ENCODE data around the gene CTCFL.

The CTCFL gene

GRCh38 chr20:57469418-57470211, 55.3 kb downstream of the CTCFL start:
- peaks cover 0 to 13% (median 0%) of the 10 kb centered on the region in 3 experiments for H3K27me3 ChIP-seq (ENCODE audit: control insufficient read depth in 3 of 3, insufficient read depth in 3 of 3, low read depth in 1 of 3, low read length in 3 of 3)
- peak overlapping the region; percentile 45 for H2AK5ac ChIP-seq (ENCODE audit: low read depth, low read length)
- H3K18ac ChIP-seq (ENCODE audit: low read length) = peak overlapping the region; percentile 62
- WGBS, 2 donors (ENCODE audit: extremely low coverage in 2 of 2, insufficient read length in 2 of 2, insufficient replicate concordance in 1 of 2) = no CpG with 5 or more reads among the region's 17 CpGs
- no peak overlapping the region for H4K8ac ChIP-seq (ENCODE audit: low read depth, low read length)
- no peak overlapping the region for H4K91ac ChIP-seq (ENCODE audit: low read depth, low read length, poor library complexity)
- H3K4me3 ChIP-seq (ENCODE audit: low read length in 2 of 2) = no peak overlapping the region
- H3K4me2 ChIP-seq (ENCODE audit: insufficient read depth, low read length, poor library complexity, severe bottlenecking) = no peak overlapping the region
- H3K23ac ChIP-seq (ENCODE audit: low read depth, low read length, poor library complexity) = no peak overlapping the region
- no peaks in the 10 kb centered on the region for H3K79me1 ChIP-seq (ENCODE audit: low read depth, low read length)
- H3K9ac ChIP-seq (ENCODE audit: low read depth, low read length, poor library complexity) = no peak overlapping the region
- H2BK15ac ChIP-seq (ENCODE audit: low read length) = peak overlapping the region; percentile 50
- no peaks in the 10 kb centered on the region for H3K9me3 ChIP-seq (replicated peaks in 1 of 2; ENCODE audit: control insufficient read depth in 2 of 2, insufficient read depth in 1 of 2, low read depth in 1 of 2, low read length in 2 of 2)
- no peak overlapping the region for H3K27ac ChIP-seq (replicated peaks; ENCODE audit: low read length)
- peak overlapping the region; percentile 43 for H2AFZ ChIP-seq (ENCODE audit: low read length)
- no peak overlapping the region for H2BK5ac ChIP-seq (ENCODE audit: low read length)
- H3K36me3 ChIP-seq (replicated peaks in 1 of 2; ENCODE audit: control insufficient read depth in 2 of 2, insufficient read depth in 2 of 2, low read length in 2 of 2) = no peaks in the 10 kb centered on the region
- H3K4me1 ChIP-seq (ENCODE audit: control insufficient read depth in 2 of 2, insufficient read depth in 1 of 2, low read depth in 1 of 2, low read length in 2 of 2) = peaks cover 21 to 23% of the 10 kb centered on the region in 2 donors
- no peak overlapping the region for H2BK120ac ChIP-seq (ENCODE audit: low read depth, low read length)
- H2BK12ac ChIP-seq (ENCODE audit: low read length) = no peak overlapping the region
- H3K14ac ChIP-seq (ENCODE audit: low read length) = no peak overlapping the region
- no peak for DNase-seq (ENCODE audit: low spot score)
- no peak overlapping the region for H3K4ac ChIP-seq (ENCODE audit: low read length)

- H3K36me3 ChIP-seq (replicated peaks in 1 of 2; ENCODE audit: control insufficient read depth in 2 of 2, insufficient read depth in 2 of 2, low read length in 2 of 2) = no peaks in the 10 kb centered on the region
Measured at GRCh38 chr20:57468523-57469417, 56.2 kb downstream of the CTCFL start.

GRCh38 chr20:57467742-57468141, 57.2 kb downstream of the CTCFL start:
- peak overlapping the region; percentile 46 for H3K18ac ChIP-seq (ENCODE audit: low read length)
- peaks cover 18 to 22% of the 10 kb centered on the region in 2 donors for H3K4me1 ChIP-seq (ENCODE audit: control insufficient read depth in 2 of 2, insufficient read depth in 1 of 2, low read depth in 1 of 2, low read length in 2 of 2)
- peak overlapping the region; percentile 16 for H2AK5ac ChIP-seq (ENCODE audit: low read depth, low read length)
- no peak overlapping the region for H3K23ac ChIP-seq (ENCODE audit: low read depth, low read length, poor library complexity)
- peaks cover 0 to 13% (median 0%) of the 10 kb centered on the region in 3 experiments for H3K27me3 ChIP-seq (ENCODE audit: control insufficient read depth in 3 of 3, insufficient read depth in 3 of 3, low read depth in 1 of 3, low read length in 3 of 3)
- H2BK5ac ChIP-seq (ENCODE audit: low read length) = no peak overlapping the region
- peak overlapping the region in 1 of 2 donors; percentile 19 for H3K4me3 ChIP-seq (ENCODE audit: low read length in 2 of 2)
- H4K91ac ChIP-seq (ENCODE audit: low read depth, low read length, poor library complexity) = no peak overlapping the region
- no peak for DNase-seq (ENCODE audit: low spot score)
- no peaks in the 10 kb centered on the region for H3K79me1 ChIP-seq (ENCODE audit: low read depth, low read length)
- no peak overlapping the region for H3K27ac ChIP-seq (replicated peaks; ENCODE audit: low read length)
- H3K4ac ChIP-seq (ENCODE audit: low read length) = no peak overlapping the region
- no peaks in the 10 kb centered on the region for H3K36me3 ChIP-seq (replicated peaks in 1 of 2; ENCODE audit: control insufficient read depth in 2 of 2, insufficient read depth in 2 of 2, low read length in 2 of 2)
- no peaks in the 10 kb centered on the region for H3K9me3 ChIP-seq (replicated peaks in 1 of 2; ENCODE audit: control insufficient read depth in 2 of 2, insufficient read depth in 1 of 2, low read depth in 1 of 2, low read length in 2 of 2)
- H3K4me2 ChIP-seq (ENCODE audit: insufficient read depth, low read length, poor library complexity, severe bottlenecking) = no peak overlapping the region
- no peak overlapping the region for H2BK15ac ChIP-seq (ENCODE audit: low read length)
- WGBS, 2 donors (ENCODE audit: extremely low coverage in 2 of 2, insufficient read length in 2 of 2, insufficient replicate concordance in 1 of 2) = no CpG with 5 or more reads among the region's 6 CpGs
- H3K9ac ChIP-seq (ENCODE audit: low read depth, low read length, poor library complexity) = no peak overlapping the region
- no peak overlapping the region for H2BK120ac ChIP-seq (ENCODE audit: low read depth, low read length)
- H3K14ac ChIP-seq (ENCODE audit: low read length) = no peak overlapping the region
- H4K8ac ChIP-seq (ENCODE audit: low read depth, low read length) = no peak overlapping the region
- no peak overlapping the region for H2AFZ ChIP-seq (ENCODE audit: low read length)
- no peak overlapping the region for H2BK12ac ChIP-seq (ENCODE audit: low read length)

More at GRCh38 chr20:57468523-57469417, 56.2 kb downstream of the CTCFL start:
- no peak overlapping the region for H3K9ac ChIP-seq (ENCODE audit: low read depth, low read length, poor library complexity)
- peak overlapping the region; percentile 45 for H2AK5ac ChIP-seq (ENCODE audit: low read depth, low read length)
- no peaks in the 10 kb centered on the region for H3K9me3 ChIP-seq (replicated peaks in 1 of 2; ENCODE audit: control insufficient read depth in 2 of 2, insufficient read depth in 1 of 2, low read depth in 1 of 2, low read length in 2 of 2)
- no peak overlapping the region for H2BK120ac ChIP-seq (ENCODE audit: low read depth, low read length)
- H4K91ac ChIP-seq (ENCODE audit: low read depth, low read length, poor library complexity) = no peak overlapping the region
- H4K8ac ChIP-seq (ENCODE audit: low read depth, low read length) = no peak overlapping the region
- H2BK15ac ChIP-seq (ENCODE audit: low read length) = peak overlapping the region; percentile 50
- H3K4me2 ChIP-seq (ENCODE audit: insufficient read depth, low read length, poor library complexity, severe bottlenecking) = no peak overlapping the region
- no peak overlapping the region for H3K18ac ChIP-seq (ENCODE audit: low read length)
- H3K27me3 ChIP-seq (ENCODE audit: control insufficient read depth in 3 of 3, insufficient read depth in 3 of 3, low read depth in 1 of 3, low read length in 3 of 3) = peaks cover 0 to 13% (median 0%) of the 10 kb centered on the region in 3 experiments
- WGBS, 2 donors (ENCODE audit: extremely low coverage in 2 of 2, insufficient read length in 2 of 2, insufficient replicate concordance in 1 of 2) = no CpG with 5 or more reads among the region's 18 CpGs
- H3K4me3 ChIP-seq (ENCODE audit: low read length in 2 of 2) = peak overlapping the region in 1 of 2 donors; percentile 61
- no peak for DNase-seq (ENCODE audit: low spot score)
- no peaks in the 10 kb centered on the region for H3K79me1 ChIP-seq (ENCODE audit: low read depth, low read length)
- no peak overlapping the region for H3K27ac ChIP-seq (replicated peaks; ENCODE audit: low read length)
- no peak overlapping the region for H2AFZ ChIP-seq (ENCODE audit: low read length)
- H2BK5ac ChIP-seq (ENCODE audit: low read length) = no peak overlapping the region
- H2BK12ac ChIP-seq (ENCODE audit: low read length) = no peak overlapping the region
- H3K14ac ChIP-seq (ENCODE audit: low read length) = no peak overlapping the region
- H3K23ac ChIP-seq (ENCODE audit: low read depth, low read length, poor library complexity) = peak overlapping the region; percentile 36
- peaks cover 21 to 23% of the 10 kb centered on the region in 2 donors for H3K4me1 ChIP-seq (ENCODE audit: control insufficient read depth in 2 of 2, insufficient read depth in 1 of 2, low read depth in 1 of 2, low read length in 2 of 2)
- no peak overlapping the region for H3K4ac ChIP-seq (ENCODE audit: low read length)

- no CpG with 5 or more reads among the region's 4 CpGs for WGBS, 2 donors (ENCODE audit: extremely low coverage in 2 of 2, insufficient read length in 2 of 2, insufficient replicate concordance in 1 of 2)
- Histone ChIP-seq H4K8ac (ENCODE audit: low read depth, low read length) (no peak overlapping the region), H3K4me3 (ENCODE audit: low read length in 2 of 2) (no peak overlapping the region)
Measured at GRCh38 chr20:57465943-57466342, 59.0 kb downstream of the CTCFL start.

More at GRCh38 chr20:57465943-57466342, 59.0 kb downstream of the CTCFL start:
- Histone ChIP-seq H3K9ac (ENCODE audit: low read depth, low read length, poor library complexity) (no peak overlapping the region), H2BK12ac (ENCODE audit: low read length) (no peak overlapping the region), H3K4ac (ENCODE audit: low read length) (no peak overlapping the region), H3K14ac (ENCODE audit: low read length) (no peak overlapping the region), H3K36me3 (replicated peaks in 1 of 2; ENCODE audit: control insufficient read depth in 2 of 2, insufficient read depth in 2 of 2, low read length in 2 of 2) (no peaks in the 10 kb centered on the region), H2BK15ac (ENCODE audit: low read length) (no peak overlapping the region), H3K9me3 (replicated peaks in 1 of 2; ENCODE audit: control insufficient read depth in 2 of 2, insufficient read depth in 1 of 2, low read depth in 1 of 2, low read length in 2 of 2) (no peaks in the 10 kb centered on the region), H2AFZ (ENCODE audit: low read length) (no peak overlapping the region), H3K18ac (ENCODE audit: low read length) (no peak overlapping the region), H4K91ac (ENCODE audit: low read depth, low read length, poor library complexity) (no peak overlapping the region), H2BK120ac (ENCODE audit: low read depth, low read length) (no peak overlapping the region), H3K23ac (ENCODE audit: low read depth, low read length, poor library complexity) (no peak overlapping the region), H3K4me1 (ENCODE audit: control insufficient read depth in 2 of 2, insufficient read depth in 1 of 2, low read depth in 1 of 2, low read length in 2 of 2) (peaks cover 15 to 17% of the 10 kb centered on the region in 2 donors), H3K27ac (replicated peaks; ENCODE audit: low read length) (no peak overlapping the region), H2BK5ac (ENCODE audit: low read length) (no peak overlapping the region), H3K4me2 (ENCODE audit: insufficient read depth, low read length, poor library complexity, severe bottlenecking) (no peak overlapping the region), H3K79me1 (ENCODE audit: low read depth, low read length) (no peaks in the 10 kb centered on the region), H3K27me3 (ENCODE audit: control insufficient read depth in 3 of 3, insufficient read depth in 3 of 3, low read depth in 1 of 3, low read length in 3 of 3) (peaks cover 0 to 13% (median 0%) of the 10 kb centered on the region in 3 experiments), H2AK5ac (ENCODE audit: low read depth, low read length) (no peak overlapping the region)
- no peak for DNase-seq (ENCODE audit: low spot score)
